ENCODE results near the gene KRT4. TPM values are rescaled to one million over a fixed set of nuclear protein-coding genes. Genes with fewer than 3 reads are reported as not detected.

Gene KRT4
- total RNA-seq, 1 experiment from 2014 or later = not detected

- TF ChIP-seq, protein P1, sequence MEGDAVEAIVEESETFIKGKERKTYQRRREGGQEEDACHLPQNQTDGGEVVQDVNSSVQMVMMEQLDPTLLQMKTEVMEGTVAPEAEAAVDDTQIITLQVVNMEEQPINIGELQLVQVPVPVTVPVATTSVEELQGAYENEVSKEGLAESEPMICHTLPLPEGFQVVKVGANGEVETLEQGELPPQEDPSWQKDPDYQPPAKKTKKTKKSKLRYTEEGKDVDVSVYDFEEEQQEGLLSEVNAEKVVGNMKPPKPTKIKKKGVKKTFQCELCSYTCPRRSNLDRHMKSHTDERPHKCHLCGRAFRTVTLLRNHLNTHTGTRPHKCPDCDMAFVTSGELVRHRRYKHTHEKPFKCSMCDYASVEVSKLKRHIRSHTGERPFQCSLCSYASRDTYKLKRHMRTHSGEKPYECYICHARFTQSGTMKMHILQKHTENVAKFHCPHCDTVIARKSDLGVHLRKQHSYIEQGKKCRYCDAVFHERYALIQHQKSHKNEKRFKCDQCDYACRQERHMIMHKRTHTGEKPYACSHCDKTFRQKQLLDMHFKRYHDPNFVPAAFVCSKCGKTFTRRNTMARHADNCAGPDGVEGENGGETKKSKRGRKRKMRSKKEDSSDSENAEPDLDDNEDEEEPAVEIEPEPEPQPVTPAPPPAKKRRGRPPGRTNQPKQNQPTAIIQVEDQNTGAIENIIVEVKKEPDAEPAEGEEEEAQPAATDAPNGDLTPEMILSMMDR (IDR thresholded peaks at IDR 0.05 in 2 of 3, conservative IDR thresholded peaks at IDR 0.05 in 1 of 3; ENCODE audit: borderline replicate concordance in 1 of 3, insufficient read depth in 1 of 3, low read depth in 2 of 3, low read length in 2 of 3) = no peak
- TF ChIP-seq FOSL1 (IDR thresholded peaks at IDR 0.05; ENCODE audit: low read depth) = no peak
- no peak for TF ChIP-seq REST (IDR thresholded peaks at IDR 0.05; ENCODE audit: low read depth)
- no peak for TF ChIP-seq SIN3A (IDR thresholded peaks at IDR 0.05; ENCODE audit: low read depth)
- TF ChIP-seq EGR1 (IDR thresholded peaks at IDR 0.05; ENCODE audit: low read depth) = no peak
These were observed 16.3 kb upstream of the KRT4 start (continued) for GRCh38 chr12:52829986-52830770.

- H3K36me3 ChIP-seq (ENCODE audit: control insufficient read depth in 1 of 2, insufficient read depth in 2 of 2, low read length in 2 of 2) = no peaks in the 10 kb centered on the region
- no peak overlapping the region for H3K9ac ChIP-seq (ENCODE audit: low read length)
- intact Hi-C loops (cut with micrococcal nuclease) = no loop called here
- no TSS peak for BruUV-seq (replicated peaks)
- H3K9me2 ChIP-seq (ENCODE audit: insufficient read depth) = no peaks in the 10 kb centered on the region
- TF ChIP-seq CEBPB (IDR thresholded peaks at IDR 0.05; ENCODE audit: low read depth) (no peak), REST (IDR thresholded peaks at IDR 0.05; ENCODE audit: low read depth) (no peak)
- TF ChIP-seq, protein P2, sequence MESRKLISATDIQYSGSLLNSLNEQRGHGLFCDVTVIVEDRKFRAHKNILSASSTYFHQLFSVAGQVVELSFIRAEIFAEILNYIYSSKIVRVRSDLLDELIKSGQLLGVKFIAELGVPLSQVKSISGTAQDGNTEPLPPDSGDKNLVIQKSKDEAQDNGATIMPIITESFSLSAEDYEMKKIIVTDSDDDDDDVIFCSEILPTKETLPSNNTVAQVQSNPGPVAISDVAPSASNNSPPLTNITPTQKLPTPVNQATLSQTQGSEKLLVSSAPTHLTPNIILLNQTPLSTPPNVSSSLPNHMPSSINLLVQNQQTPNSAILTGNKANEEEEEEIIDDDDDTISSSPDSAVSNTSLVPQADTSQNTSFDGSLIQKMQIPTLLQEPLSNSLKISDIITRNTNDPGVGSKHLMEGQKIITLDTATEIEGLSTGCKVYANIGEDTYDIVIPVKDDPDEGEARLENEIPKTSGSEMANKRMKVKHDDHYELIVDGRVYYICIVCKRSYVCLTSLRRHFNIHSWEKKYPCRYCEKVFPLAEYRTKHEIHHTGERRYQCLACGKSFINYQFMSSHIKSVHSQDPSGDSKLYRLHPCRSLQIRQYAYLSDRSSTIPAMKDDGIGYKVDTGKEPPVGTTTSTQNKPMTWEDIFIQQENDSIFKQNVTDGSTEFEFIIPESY (IDR thresholded peaks at IDR 0.05; ENCODE audit: extremely low read depth, insufficient replicate concordance, low read length) = no peak
- no peak overlapping the region for H3K27ac ChIP-seq (ENCODE audit: low read depth, low read length)
- ChIA-PET CTCF (no interaction called here), POLR2A (no interaction called here), RAD21 (ENCODE audit: low non-redundant PET in 1 of 2, low total read pairs in 2 of 2, uncharacterized antibody in 2 of 2, unreplicated experiment in 2 of 2) (no interaction called here)
- ATAC-seq (no peak), DNase-seq (ENCODE audit: low read depth, low spot score) (no peak)
- H3K79me2 ChIP-seq (ENCODE audit: insufficient read depth, low read length) = no peaks in the 10 kb centered on the region
- H2AFZ ChIP-seq (ENCODE audit: low read depth, low read length, poor library complexity, severe bottlenecking) = no peak overlapping the region
- H3K4me3 ChIP-seq (replicated peaks in 1 of 2; ENCODE audit: low read depth in 1 of 2, low read length in 2 of 2) = no peak overlapping the region
- no peaks in the 10 kb centered on the region for H3K9me3 ChIP-seq (ENCODE audit: control insufficient read depth in 1 of 2, insufficient read depth in 1 of 2, low read depth in 1 of 2, low read length in 2 of 2)
- H4K20me1 ChIP-seq (ENCODE audit: insufficient read depth) = no peaks in the 10 kb centered on the region
- H3K27me3 ChIP-seq (ENCODE audit: insufficient read depth, low read length) = no peaks in the 10 kb centered on the region
- no peaks in the 10 kb centered on the region for H3K4me1 ChIP-seq (ENCODE audit: control insufficient read depth in 1 of 2, insufficient read depth in 2 of 2, low read length in 2 of 2)
- H3K4me2 ChIP-seq (ENCODE audit: low read length) = no peak overlapping the region
These were observed 14.7 kb upstream of the KRT4 start for GRCh38 chr12:52828591-52829021.
